ENCODE results near the gene TPPP3.

Gene TPPP3

DNA sequence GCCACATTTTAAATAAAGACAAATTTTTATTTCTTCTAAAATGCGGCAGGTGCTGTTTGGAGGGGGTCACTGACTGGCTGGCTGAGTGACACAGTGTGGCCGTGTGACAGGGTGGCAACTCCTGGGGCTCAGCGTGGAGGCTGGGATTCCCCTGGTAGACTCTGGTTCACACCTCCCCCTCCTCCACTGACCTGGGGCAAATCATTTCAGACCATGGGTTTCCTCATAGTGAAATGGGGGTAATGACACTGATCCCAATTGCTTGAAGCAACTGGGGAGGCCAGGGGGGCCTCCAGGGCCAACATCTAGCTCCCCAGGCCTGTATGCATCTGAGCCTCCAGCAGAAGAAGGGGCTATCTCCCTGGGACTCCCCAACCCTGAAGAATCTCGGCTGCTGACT is 44.2 kb upstream of the TPPP3 start:
- DNase-seq (ENCODE audit: low spot score), result no peak
- TF ChIP-seq, protein P1, sequence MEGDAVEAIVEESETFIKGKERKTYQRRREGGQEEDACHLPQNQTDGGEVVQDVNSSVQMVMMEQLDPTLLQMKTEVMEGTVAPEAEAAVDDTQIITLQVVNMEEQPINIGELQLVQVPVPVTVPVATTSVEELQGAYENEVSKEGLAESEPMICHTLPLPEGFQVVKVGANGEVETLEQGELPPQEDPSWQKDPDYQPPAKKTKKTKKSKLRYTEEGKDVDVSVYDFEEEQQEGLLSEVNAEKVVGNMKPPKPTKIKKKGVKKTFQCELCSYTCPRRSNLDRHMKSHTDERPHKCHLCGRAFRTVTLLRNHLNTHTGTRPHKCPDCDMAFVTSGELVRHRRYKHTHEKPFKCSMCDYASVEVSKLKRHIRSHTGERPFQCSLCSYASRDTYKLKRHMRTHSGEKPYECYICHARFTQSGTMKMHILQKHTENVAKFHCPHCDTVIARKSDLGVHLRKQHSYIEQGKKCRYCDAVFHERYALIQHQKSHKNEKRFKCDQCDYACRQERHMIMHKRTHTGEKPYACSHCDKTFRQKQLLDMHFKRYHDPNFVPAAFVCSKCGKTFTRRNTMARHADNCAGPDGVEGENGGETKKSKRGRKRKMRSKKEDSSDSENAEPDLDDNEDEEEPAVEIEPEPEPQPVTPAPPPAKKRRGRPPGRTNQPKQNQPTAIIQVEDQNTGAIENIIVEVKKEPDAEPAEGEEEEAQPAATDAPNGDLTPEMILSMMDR (IDR thresholded peaks at IDR 0.05), result no peak
- no peak overlapping the region for H3K27ac ChIP-seq
- H3K4me3 ChIP-seq, result no peak overlapping the region

DNA sequence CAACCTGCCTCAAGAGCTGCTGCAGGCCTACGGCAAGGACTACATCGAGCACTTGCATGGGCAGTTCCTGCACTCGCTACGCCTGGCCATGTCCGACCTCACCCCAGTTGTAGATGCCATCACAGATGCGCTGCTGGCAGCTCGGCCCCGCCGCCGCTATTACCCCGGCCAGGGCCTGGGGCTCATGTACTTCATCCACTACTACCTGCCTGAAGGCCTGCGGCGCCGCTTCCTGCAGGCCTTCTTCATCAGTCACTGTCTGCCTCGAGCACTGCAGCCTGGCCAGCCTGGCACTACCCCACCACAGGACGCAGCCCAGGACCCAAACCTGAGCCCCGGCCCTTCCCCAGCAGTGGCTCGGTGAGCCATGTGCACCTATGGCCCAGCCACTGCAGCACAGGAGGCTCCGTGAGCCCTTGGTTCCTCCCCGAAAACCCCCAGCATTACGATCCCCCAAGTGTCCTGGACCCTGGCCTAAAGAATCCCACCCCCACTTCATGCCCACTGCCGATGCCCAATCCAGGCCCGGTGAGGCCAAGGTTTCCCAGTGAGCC is 43.4 kb upstream of the TPPP3 start:
- DNase-seq (ENCODE audit: low spot score), result no peak
- Histone ChIP-seq H3K27ac (no peak overlapping the region), H3K4me3 (no peak overlapping the region)
- TF ChIP-seq, protein P1 (IDR thresholded peaks at IDR 0.05), result no peak

DNA sequence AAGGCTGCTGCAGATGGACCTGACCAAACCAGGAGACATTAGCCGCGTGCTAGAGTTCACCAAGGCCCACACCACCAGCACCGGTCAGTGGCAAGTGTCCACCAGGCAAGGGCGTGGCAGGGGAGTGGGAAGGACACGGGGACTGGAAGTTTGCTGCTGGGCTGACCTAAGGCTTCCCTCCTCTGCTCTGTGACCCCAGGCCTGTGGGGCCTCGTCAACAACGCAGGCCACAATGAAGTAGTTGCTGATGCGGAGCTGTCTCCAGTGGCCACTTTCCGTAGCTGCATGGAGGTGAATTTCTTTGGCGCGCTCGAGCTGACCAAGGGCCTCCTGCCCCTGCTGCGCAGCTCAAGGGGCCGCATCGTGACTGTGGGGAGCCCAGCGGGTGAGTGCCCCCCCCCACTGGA is 42.5 kb upstream of the TPPP3 start:
- TF ChIP-seq, protein P1 (IDR thresholded peaks at IDR 0.05), result no peak
- no peak overlapping the region for H3K4me3 ChIP-seq
- H3K27ac ChIP-seq, result no peak overlapping the region
- DNase-seq (ENCODE audit: low spot score), result no peak

DNA sequence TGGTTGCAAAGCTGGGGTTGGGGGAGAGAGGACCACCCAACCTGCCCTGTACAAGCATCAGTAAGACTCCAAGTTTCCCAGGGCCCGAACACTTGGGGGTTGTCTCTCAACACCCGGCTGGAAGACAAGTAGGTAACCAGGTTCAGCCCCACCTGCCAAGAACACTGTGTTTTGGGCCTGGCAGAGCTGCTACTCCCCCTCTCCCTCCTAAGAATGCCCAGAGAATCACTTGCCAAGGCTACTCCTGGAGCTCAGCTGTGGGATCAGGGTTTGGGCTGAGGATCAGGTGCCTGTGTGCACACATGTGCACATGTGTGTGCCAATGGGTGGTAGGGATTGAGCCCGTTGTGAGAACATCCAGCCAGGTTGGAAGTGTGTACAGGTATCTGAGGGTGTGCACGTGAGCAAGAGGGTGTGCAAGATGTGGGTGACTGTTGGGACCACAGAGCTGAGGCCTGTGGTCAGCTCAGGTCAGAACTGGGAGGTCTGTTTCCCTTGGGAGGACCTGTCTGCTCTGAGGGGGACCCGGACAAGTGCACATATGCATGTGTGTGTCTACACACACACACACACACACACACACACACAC is 39.9 kb upstream of the TPPP3 start:
- no peak overlapping the region for H3K27ac ChIP-seq
- H3K4me3 ChIP-seq, result no peak overlapping the region
- DNase-seq (ENCODE audit: low spot score), result no peak
- TF ChIP-seq, protein P1 (IDR thresholded peaks at IDR 0.05), result no peak

DNA sequence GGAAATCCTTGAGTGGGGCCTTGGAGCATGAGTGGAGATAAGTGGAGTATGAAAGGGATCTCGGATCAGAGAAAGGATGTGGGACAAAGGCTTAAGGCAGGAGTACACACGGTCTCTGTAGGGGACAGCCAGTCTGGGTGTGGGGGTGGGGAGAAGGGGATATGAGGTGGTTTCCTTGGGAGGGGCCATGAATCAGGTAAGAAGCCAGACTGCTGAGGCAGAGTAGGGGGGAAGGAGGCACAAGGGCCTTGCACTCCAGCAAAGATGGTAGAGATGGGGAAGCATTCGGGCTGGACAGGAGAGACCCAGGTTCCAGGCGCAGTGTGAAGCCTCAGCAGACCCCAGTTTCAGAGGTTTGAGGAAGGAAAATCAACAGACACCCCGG is 39.2 kb upstream of the TPPP3 start:
- no peak for DNase-seq (ENCODE audit: low spot score)
- Histone ChIP-seq H3K4me3 (no peak overlapping the region), H3K27ac (no peak overlapping the region)
- TF ChIP-seq, protein P1 (IDR thresholded peaks at IDR 0.05), result no peak

DNA sequence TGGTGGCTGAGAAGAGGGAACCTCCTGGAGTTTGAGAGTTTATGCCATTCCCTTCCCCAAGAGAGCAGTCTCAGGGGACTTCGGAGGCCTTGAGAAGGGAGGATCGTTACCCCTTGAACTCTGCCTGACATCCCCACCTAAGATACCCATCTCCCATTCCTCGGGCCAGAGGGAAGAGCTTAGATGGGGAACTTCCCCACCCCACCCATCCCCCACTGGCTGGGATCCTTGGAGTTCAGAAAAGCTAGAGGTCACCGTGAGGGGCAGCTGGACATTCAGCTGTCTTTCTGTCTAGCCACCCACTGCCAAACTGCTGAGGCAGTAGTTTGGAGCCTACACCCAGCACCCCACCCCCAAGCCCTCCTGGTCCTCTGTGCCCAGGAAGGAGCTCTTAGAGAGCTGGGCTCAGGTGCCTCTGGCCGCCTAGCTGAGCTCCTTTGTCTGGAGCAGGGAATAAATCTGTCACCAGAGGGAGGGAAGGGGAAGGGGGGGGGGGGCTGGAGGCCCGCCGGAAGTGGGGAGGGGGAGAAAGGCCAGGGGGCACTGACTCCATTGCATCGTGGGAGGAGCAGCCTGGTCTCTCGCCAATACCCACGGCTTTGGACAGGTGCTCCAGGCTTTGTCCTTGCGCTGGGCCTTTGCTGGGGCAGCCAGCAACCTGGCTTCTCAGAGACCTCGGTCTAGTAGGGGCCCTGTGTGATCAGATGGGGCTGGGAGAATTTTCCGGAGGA is 38.6 kb upstream of the TPPP3 start:
- Histone ChIP-seq H3K4me3 (peak overlapping the region; percentile 74), H3K27ac (peak overlapping the region in 1 of 2 donors; percentile 71)
- DNase-seq (ENCODE audit: low spot score), result no peak
- TF ChIP-seq, protein P1 (IDR thresholded peaks at IDR 0.05), result no peak

Measured in coronary artery (tissue), 2 donors.